ENCODE results near the gene ANKRD34A.
"Not testable (repeated sequence)": the region's sequence is repeated elsewhere in the genome, so short reads cannot be mapped to it uniquely, and the experiment has no call there.

ANKRD34A gene

GRCh38 chr1:145942871-145943270, 21.5 kb downstream of the ANKRD34A start:
- no peak for DNase-seq

GRCh38 chr1:145942405-145942804, 22.0 kb downstream of the ANKRD34A start:
- no peak for DNase-seq

- no peak for DNase-seq
Measured at GRCh38 chr1:145937436-145937835, 26.9 kb downstream of the ANKRD34A start.

- DNase-seq = no peak
Measured at GRCh38 chr1:145936247-145936646, 28.1 kb downstream of the ANKRD34A start.

GRCh38 chr1:145935708-145936107, 28.7 kb downstream of the ANKRD34A start:
- no peak for DNase-seq

- not testable (repeated sequence) for DNase-seq
Measured at GRCh38 chr1:145932522-145933009, 31.8 kb downstream of the ANKRD34A start.

GRCh38 chr1:145927916-145928643, 36.3 kb downstream of the ANKRD34A start:
- no peak for DNase-seq

- DNase-seq = peak; percentile 92
Measured at GRCh38 chr1:145927063-145927886, 37.1 kb downstream of the ANKRD34A start, which contains the start of gene RBM8A. RBM8A (minus strand) TSS chr1:145927484; CDS start chr1:145927426, 58 bp downstream.

- DNase-seq = peak; percentile 64
Measured at GRCh38 chr1:145926686-145927062, 37.7 kb downstream of the ANKRD34A start.

GRCh38 chr1:145922266-145922665, 42.1 kb downstream of the ANKRD34A start:
- no peak for DNase-seq

GRCh38 chr1:145920297-145920696, 44.1 kb downstream of the ANKRD34A start:
- DNase-seq = not testable (repeated sequence)

GRCh38 chr1:145918992-145919939, 45.1 kb downstream of the ANKRD34A start:
- no peak for DNase-seq

GRCh38 chr1:145918144-145918991, 46.0 kb downstream of the ANKRD34A start, which contains the start of gene PEX11B:
PEX11B (minus strand) TSS chr1:145918717; CDS start chr1:145918688, 29 bp downstream.
- DNase-seq = peak; percentile 94

GRCh38 chr1:145917595-145917994, 46.8 kb downstream of the ANKRD34A start:
- DNase-seq = no peak

- no peak for DNase-seq
Measured at GRCh38 chr1:145916745-145917144, 47.6 kb downstream of the ANKRD34A start.

GRCh38 chr1:145912128-145912641, 52.2 kb downstream of the ANKRD34A start:
- DNase-seq = no peak

Data from activated naive CD4-positive, alpha-beta T cell treated with anti-CD3 and anti-CD28 coated beads, Interleukin-2, amount 50 U/mL, for 16 hours (primary cell).